ENCODE results near the gene DRC1. TPM values are rescaled to one million over a fixed set of nuclear protein-coding genes. Genes with fewer than 3 reads are reported as not detected.

DRC1 gene
- total RNA-seq, 4 donors from 2014 or later, result not detected

DNA sequence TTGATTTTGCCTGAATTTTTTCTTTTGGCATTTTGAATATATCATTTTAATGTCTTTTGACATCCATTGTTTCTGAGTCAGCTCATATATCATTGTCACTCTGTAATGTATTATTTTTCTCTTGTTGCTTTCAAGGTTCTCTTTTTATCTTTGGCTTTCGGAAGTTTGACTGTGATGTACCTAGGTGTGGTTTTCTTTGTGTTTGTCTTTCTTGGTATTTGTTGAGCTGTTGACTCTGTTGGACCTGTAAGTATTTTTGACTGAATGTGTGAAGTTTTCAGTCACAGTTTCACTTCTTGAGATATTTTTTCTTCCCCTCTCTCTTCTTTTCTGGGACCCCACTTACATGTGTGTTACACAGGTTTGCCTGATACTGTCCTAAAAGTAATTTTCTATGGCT is 24.9 kb upstream of the DRC1 start:
- 94 to 100% methylated on average over 1 of the region's 1 CpG for WGBS, 2 donors (ENCODE audit: low coverage in 1 of 2)
- no peaks in the 10 kb centered on the region for H3K4me1 ChIP-seq
- DNase-seq, result no peak
- H3K27me3 ChIP-seq, result no peaks in the 10 kb centered on the region
- in situ Hi-C loops (cut with MboI; ENCODE audit: low pct_ligation_motif_present in 1 of 4, low pct_unique_long_range_greater_than_20kb in 1 of 4, low sequenced_read_pairs in 3 of 4), result no loop called here
- H3K9me3 ChIP-seq, result no peaks in the 10 kb centered on the region
- H3K36me3 ChIP-seq, result peaks cover 0 to 32% (median 8%) of the 10 kb centered on the region in 4 donors
- no peak overlapping the region for H3K4me3 ChIP-seq
- intact Hi-C loops (cut with DNase I; ENCODE audit: low total_unique reads), result no loop called here
- no peak overlapping the region for H3K27ac ChIP-seq
- TF ChIP-seq POLR2AphosphoS5 (IDR thresholded peaks at IDR 0.05) (no peak), EP300 (IDR thresholded peaks at IDR 0.05; ENCODE audit: low read depth) (no peak), POLR2A (IDR thresholded peaks at IDR 0.05) (no peak)
- TF ChIP-seq, protein P1, sequence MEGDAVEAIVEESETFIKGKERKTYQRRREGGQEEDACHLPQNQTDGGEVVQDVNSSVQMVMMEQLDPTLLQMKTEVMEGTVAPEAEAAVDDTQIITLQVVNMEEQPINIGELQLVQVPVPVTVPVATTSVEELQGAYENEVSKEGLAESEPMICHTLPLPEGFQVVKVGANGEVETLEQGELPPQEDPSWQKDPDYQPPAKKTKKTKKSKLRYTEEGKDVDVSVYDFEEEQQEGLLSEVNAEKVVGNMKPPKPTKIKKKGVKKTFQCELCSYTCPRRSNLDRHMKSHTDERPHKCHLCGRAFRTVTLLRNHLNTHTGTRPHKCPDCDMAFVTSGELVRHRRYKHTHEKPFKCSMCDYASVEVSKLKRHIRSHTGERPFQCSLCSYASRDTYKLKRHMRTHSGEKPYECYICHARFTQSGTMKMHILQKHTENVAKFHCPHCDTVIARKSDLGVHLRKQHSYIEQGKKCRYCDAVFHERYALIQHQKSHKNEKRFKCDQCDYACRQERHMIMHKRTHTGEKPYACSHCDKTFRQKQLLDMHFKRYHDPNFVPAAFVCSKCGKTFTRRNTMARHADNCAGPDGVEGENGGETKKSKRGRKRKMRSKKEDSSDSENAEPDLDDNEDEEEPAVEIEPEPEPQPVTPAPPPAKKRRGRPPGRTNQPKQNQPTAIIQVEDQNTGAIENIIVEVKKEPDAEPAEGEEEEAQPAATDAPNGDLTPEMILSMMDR (IDR thresholded peaks at IDR 0.05), result no peak

DNA sequence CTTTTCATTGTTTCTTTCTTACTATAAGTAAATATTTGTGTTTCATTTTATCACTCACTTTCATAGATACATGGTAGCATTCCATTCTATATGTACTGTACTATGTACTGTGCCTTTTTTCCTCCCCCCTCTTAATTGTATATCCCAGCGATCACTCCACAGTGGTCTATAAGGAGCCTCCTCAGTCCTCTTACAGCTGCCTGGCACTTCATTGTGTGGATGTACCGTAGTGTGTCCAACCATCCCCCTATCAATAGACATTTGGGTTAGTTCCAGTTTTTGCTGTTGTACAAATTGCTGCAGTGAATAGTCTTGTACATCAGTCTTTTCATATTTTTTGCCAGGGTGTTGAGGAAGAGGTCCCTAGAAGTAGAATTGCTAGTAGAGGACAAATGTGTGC is 21.4 kb upstream of the DRC1 start:
- Histone ChIP-seq H3K4me3 (no peak overlapping the region), H3K9me3 (no peaks in the 10 kb centered on the region), H3K27ac (no peak overlapping the region), H3K4me1 (no peaks in the 10 kb centered on the region), H3K36me3 (peaks cover 0 to 12% (median 4%) of the 10 kb centered on the region in 4 donors), H3K27me3 (no peaks in the 10 kb centered on the region)
- WGBS, 2 donors (ENCODE audit: low coverage in 1 of 2), result 85 to 91% methylated on average over 2 of the region's 2 CpGs
- in situ Hi-C loops (cut with MboI; ENCODE audit: low pct_ligation_motif_present in 1 of 4, low pct_unique_long_range_greater_than_20kb in 1 of 4, low sequenced_read_pairs in 3 of 4), result no loop called here
- intact Hi-C loops (cut with DNase I; ENCODE audit: low total_unique reads), result no loop called here
- TF ChIP-seq POLR2A (IDR thresholded peaks at IDR 0.05) (no peak), EP300 (IDR thresholded peaks at IDR 0.05; ENCODE audit: low read depth) (no peak), POLR2AphosphoS5 (IDR thresholded peaks at IDR 0.05) (no peak)
- TF ChIP-seq, protein P1 (IDR thresholded peaks at IDR 0.05), result no peak
- no peak for DNase-seq

DNA sequence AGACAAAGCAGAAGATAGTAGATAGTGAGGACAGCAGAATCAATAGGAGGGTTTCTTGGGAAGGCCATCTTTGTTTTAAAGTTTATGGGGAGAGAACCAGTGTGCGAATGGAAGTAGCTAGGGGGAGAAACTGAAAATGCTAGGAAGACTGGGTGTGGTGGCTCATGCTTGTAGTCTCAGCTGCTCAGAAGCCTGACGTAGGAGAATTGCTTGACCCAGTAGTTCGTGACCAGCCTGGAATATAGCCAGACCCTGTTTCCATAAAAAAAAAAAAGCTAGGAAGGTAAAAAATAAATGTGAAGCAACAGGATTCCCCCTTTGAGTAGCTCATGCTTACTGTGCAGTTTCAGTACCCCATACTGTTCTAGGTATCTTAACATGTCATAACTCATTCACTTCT is 19.2 kb upstream of the DRC1 start:
- H3K36me3 ChIP-seq, result peaks cover 0 to 18% (median 9%) of the 10 kb centered on the region in 4 donors
- WGBS, 2 donors (ENCODE audit: low coverage in 1 of 2), result 82 to 86% methylated on average over 3 of the region's 3 CpGs
- DNase-seq, result no peak
- H3K4me3 ChIP-seq, result no peak overlapping the region
- in situ Hi-C loops (cut with MboI; ENCODE audit: low pct_ligation_motif_present in 1 of 4, low pct_unique_long_range_greater_than_20kb in 1 of 4, low sequenced_read_pairs in 3 of 4) (no loop called here), intact Hi-C loops (cut with DNase I; ENCODE audit: low total_unique reads) (no loop called here)
- no peaks in the 10 kb centered on the region for H3K4me1 ChIP-seq
- H3K27ac ChIP-seq, result no peak overlapping the region
- no peaks in the 10 kb centered on the region for H3K9me3 ChIP-seq
- TF ChIP-seq EP300 (IDR thresholded peaks at IDR 0.05; ENCODE audit: low read depth) (no peak), POLR2AphosphoS5 (IDR thresholded peaks at IDR 0.05) (no peak), POLR2A (IDR thresholded peaks at IDR 0.05) (no peak)
- TF ChIP-seq, protein P1 (IDR thresholded peaks at IDR 0.05), result no peak
- H3K27me3 ChIP-seq, result no peaks in the 10 kb centered on the region

DNA sequence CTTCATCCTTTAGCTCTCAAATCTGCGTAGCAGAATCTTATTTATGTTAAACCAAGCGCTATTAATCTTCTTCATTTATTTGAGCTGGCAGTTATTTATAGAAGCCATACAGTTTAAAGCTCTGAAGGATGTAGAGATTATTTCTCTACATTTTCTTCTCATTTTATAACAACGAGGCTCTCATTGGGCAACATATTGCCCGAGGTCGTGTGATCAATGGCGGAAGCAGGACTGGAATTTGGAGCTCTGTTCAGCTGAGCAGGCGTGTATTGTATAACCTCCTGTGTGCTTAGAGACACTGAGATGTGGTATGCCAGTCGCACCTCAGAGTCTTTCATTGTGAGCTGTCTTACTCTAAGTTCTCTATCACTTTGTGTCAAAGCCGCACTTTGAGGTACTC is 17.5 kb upstream of the DRC1 start:
- intact Hi-C loops (cut with DNase I; ENCODE audit: low total_unique reads) (no loop called here), in situ Hi-C loops (cut with MboI; ENCODE audit: low pct_ligation_motif_present in 1 of 4, low pct_unique_long_range_greater_than_20kb in 1 of 4, low sequenced_read_pairs in 3 of 4) (no loop called here)
- no peak for DNase-seq
- Histone ChIP-seq H3K9me3 (no peaks in the 10 kb centered on the region), H3K36me3 (peaks cover 0 to 22% (median 9%) of the 10 kb centered on the region in 4 donors), H3K4me3 (no peak overlapping the region), H3K4me1 (no peaks in the 10 kb centered on the region), H3K27me3 (no peaks in the 10 kb centered on the region), H3K27ac (no peak overlapping the region)
- TF ChIP-seq EP300 (IDR thresholded peaks at IDR 0.05; ENCODE audit: low read depth) (no peak), POLR2AphosphoS5 (IDR thresholded peaks at IDR 0.05) (no peak), POLR2A (IDR thresholded peaks at IDR 0.05) (no peak)
- TF ChIP-seq, protein P1 (IDR thresholded peaks at IDR 0.05), result no peak
- WGBS, 2 donors (ENCODE audit: low coverage in 1 of 2), result 87 to 95% methylated on average over 3 to 9 of the region's 9 CpGs
